GM10248 (cell line): Measurements from ENCODE around the gene TSPEAR.

Source experiments
- CTCF ChIA-PET: fragments of 300-600 bp; sonication (Branson Sonifier 250); formaldehyde crosslinking; extraction: SDS; loops from one replicate; lab custom pipeline; 2021; ENCODE audit warnings: antibody characterized with exemption; lab: Yijun Ruan, JAX
- POLR2A ChIA-PET: fragments of 350-650 bp; sonication (Branson Sonifier 250); formaldehyde crosslinking; extraction: SDS; loops from one replicate; lab custom pipeline; 2020; ENCODE audit warnings: antibody characterized with exemption; lab: Yijun Ruan, JAX
- DNase-seq: peaks from one replicate; pipeline ENCODE4 v3.0.0; 2012; ENCODE audit errors: extremely low spot score
- CTCF ChIP-seq: IDR thresholded peaks from 2 replicates; pipeline ENCODE4 v1.5.1; 2012; ENCODE audit warnings: mild to moderate bottlenecking, low read depth; ENCODE audit errors: extremely low read depth, missing control alignments, control extremely low read depth

TSPEAR gene

GRCh38 chr21:44724196-44724595, 12.8 kb upstream of the TSPEAR start:
- no peak for TF ChIP-seq CTCF
- no peak for DNase-seq
- ChIA-PET POLR2A (no interaction called here), CTCF (no interaction called here)

GRCh38 chr21:44723177-44724131, 12.1 kb upstream of the TSPEAR start:
- no peak for DNase-seq
- ChIA-PET CTCF (no interaction called here), POLR2A (interaction anchor here (0.5 kb wide), 1 partner anchor 74 kb away, joined by 3 read pairs; no protein-coding TSS in a partner anchor)
- TF ChIP-seq CTCF: no peak

DNA sequence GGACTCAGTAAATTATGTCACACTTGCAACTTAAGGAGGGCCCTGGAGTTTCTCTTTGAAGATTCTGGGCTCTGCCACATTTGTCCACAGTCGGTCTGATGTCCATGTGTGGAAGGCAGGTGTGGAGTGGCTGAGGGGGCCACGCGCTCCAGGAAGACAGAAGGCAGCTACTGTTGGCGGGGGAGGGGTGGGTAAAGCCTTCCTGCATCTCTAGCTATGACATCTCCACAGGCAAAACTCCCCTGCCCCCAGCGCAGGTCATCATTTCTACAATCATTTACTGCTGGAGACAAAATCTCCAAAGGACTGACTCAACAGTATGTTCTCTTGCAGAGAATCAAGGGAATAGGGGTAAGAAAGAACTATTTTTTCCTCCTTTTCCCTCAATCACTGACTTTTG, 11.4 kb upstream of the TSPEAR start:
- ChIA-PET CTCF (no interaction called here), POLR2A (interaction anchor here (0.5 kb wide), 1 partner anchor 73 kb away, joined by 3 read pairs; no protein-coding TSS in a partner anchor)
- no peak for TF ChIP-seq CTCF
- no peak for DNase-seq

DNA sequence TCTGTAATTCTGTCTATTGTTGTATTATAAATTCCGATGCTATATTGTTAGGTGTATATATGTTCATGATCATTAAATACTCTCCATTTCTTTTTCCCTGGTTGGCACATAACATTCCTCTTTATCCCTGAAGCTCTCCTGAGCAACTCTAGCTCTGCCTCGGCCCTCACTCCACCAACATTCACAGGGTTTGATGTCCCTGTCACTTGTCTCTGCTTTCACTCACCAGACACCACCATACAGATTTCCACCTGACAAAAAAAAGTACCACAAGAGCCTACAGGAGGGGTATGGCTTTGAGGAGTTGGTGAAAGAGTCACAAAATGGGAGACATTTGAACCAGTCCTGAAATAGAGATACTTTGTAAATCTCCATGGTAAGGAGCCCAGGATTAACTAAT, 8.8 kb upstream of the TSPEAR start:
- ChIA-PET POLR2A (no interaction called here), CTCF (no interaction called here)
- TF ChIP-seq CTCF: no peak
- DNase-seq: no peak

DNA sequence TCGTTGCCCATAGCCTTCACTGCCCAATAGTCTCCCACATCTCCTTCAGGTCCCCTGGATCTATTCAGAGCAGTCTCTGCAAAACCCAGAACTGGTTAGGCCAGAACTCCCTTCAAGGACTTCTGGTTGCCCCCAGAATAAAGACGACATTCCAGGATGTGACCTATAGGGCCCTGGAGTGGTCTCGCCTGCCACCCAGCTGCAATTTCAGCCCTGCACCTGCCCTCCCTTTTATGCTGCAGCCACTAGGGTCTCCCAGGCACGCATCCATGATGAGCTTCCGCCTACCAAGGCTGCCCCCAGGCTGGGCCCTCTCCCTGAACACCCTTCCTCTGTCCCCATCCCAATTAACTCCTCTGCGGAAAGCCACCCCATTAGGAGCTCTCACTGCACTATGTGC, 7.2 kb upstream of the TSPEAR start:
- POLR2A ChIA-PET: no interaction called here

GRCh38 chr21:44718093-44718492, 6.7 kb upstream of the TSPEAR start:
- no peak for DNase-seq
- CTCF ChIA-PET: interaction anchor here (1.2 kb wide), 1 partner anchor 208 kb away, joined by 5 read pairs; no protein-coding TSS in a partner anchor
- POLR2A ChIA-PET: no interaction called here
- TF ChIP-seq CTCF: no peak

More for the DNA sequence above, 7.2 kb upstream of the TSPEAR start:
- TF ChIP-seq CTCF: no peak
- DNase-seq: no peak
- CTCF ChIA-PET: interaction anchor here (1.2 kb wide), 2 partner anchors 209 to 231 kb away, joined by 3 to 5 read pairs; no protein-coding TSS in a partner anchor
